ENCODE data around the gene PCDHGA4.

The PCDHGA4 gene

GRCh38 chr5:141360685-141361084, 5.9 kb downstream of the PCDHGA4 start:
- CTCF ChIA-PET: interaction anchor here (0.8 to 3.9 kb wide), 6 partner anchors 10 to 205 kb away, joined by 3 to 32 read pairs (median 10); partner anchors contain the start of genes PCDHGA3, PCDHGB1 and PCDHGB3
- H3K4me3 ChIP-seq (ENCODE audit: low read depth, low read length): peak overlapping the region; percentile 53; the same call in 1 of the 2 replicates
- TF ChIP-seq CTCF (IDR thresholded peaks at IDR 0.05; ENCODE audit: insufficient read depth, low read length, missing control alignments): no peak
- POLR2A ChIA-PET: no interaction called here
- DNase-seq (ENCODE audit: low read depth, low spot score): no peak

GRCh38 chr5:141362719-141363118, 7.9 kb downstream of the PCDHGA4 start:
- DNase-seq (ENCODE audit: low read depth, low spot score): no peak
- ChIA-PET CTCF (interaction anchor here (1.1 to 3.5 kb wide), 5 partner anchors 9 to 204 kb away, joined by 3 to 27 read pairs (median 4); partner anchors contain the start of gene PCDHGB1), POLR2A (no interaction called here)
- no peak overlapping the region for H3K4me3 ChIP-seq (ENCODE audit: low read depth, low read length)
- TF ChIP-seq CTCF (IDR thresholded peaks at IDR 0.05; ENCODE audit: insufficient read depth, low read length, missing control alignments): no peak

GRCh38 chr5:141363952-141364660, 9.3 kb downstream of the PCDHGA4 start, which contains the start of gene PCDHGA5:
Gene PCDHGA5 (plus strand): TSS chr5:141364162. CDS start chr5:141364331, 169 bp downstream.
- ChIA-PET CTCF (interaction anchor here (0.6 to 3.5 kb wide), 20 partner anchors 9 to 228 kb away, joined by 3 to 27 read pairs (median 4); partner anchors contain the start of genes PCDHGA1, PCDHGA10, PCDHGA12 and PCDHGA3), POLR2A (interaction anchor here (0.6 kb wide), 1 partner anchor 157 kb away, joined by 3 read pairs; no protein-coding TSS in a partner anchor)
- no peak for DNase-seq (ENCODE audit: low read depth, low spot score)
- TF ChIP-seq CTCF (IDR thresholded peaks at IDR 0.05; ENCODE audit: insufficient read depth, low read length, missing control alignments): no peak
- peak within 1 kb of the TSS; percentile 44 for H3K4me3 ChIP-seq (ENCODE audit: low read depth, low read length)

- ChIA-PET POLR2A (no interaction called here), CTCF (interaction anchor here (2.0 to 2.3 kb wide), 2 partner anchors 197 to 201 kb away, joined by 7 to 8 read pairs; no protein-coding TSS in a partner anchor)
- no peak for TF ChIP-seq CTCF (IDR thresholded peaks at IDR 0.05; ENCODE audit: insufficient read depth, low read length, missing control alignments)
- H3K4me3 ChIP-seq (ENCODE audit: low read depth, low read length): no peak overlapping the region
- DNase-seq (ENCODE audit: low read depth, low spot score): no peak
These were observed 11.4 kb downstream of the PCDHGA4 start for GRCh38 chr5:141366016-141366896.

GRCh38 chr5:141369994-141370848, 15.4 kb downstream of the PCDHGA4 start, which contains the start of gene PCDHGB3:
Gene PCDHGB3 (plus strand): TSS chr5:141370242. CDS start chr5:141370395, 153 bp downstream.
- peak; percentile 40 for TF ChIP-seq CTCF (IDR thresholded peaks at IDR 0.05; ENCODE audit: insufficient read depth, low read length, missing control alignments)
- ChIA-PET CTCF (interaction anchor here (0.5 to 3.8 kb wide), 45 partner anchors 9 to 198 kb away, joined by 3 to 99 read pairs (median 4); partner anchors contain the start of genes PCDHGA1, PCDHGA10, PCDHGA11 and PCDHGA12), POLR2A (interaction anchor here (0.6 to 2.2 kb wide), 2 partner anchors 188 to 194 kb away, joined by 3 to 9 read pairs; no protein-coding TSS in a partner anchor)
- DNase-seq (ENCODE audit: low read depth, low spot score): no peak
- H3K4me3 ChIP-seq (ENCODE audit: low read depth, low read length): peak within 1 kb of the TSS; percentile 45
